HG02623 (cell line): ENCODE data around the gene MEGF10.
"Not testable (repeated sequence)": the region's sequence is repeated elsewhere in the genome, so short reads cannot be mapped to it uniquely, and the experiment has no call there.

Experiments used
- ATAC-seq: cut with Tn5 transposase; IDR thresholded peaks from one replicate; pipeline ENCODE4 v1.9.1; 2021; ENCODE audit warnings: moderate library complexity; ENCODE audit not compliant: unreplicated experiment

Gene MEGF10

GRCh38 chr5:127290019-127290945, at the start of gene MEGF10:
Gene MEGF10 (plus strand): TSS chr5:127290796. CDS start chr5:127331309, 40,513 bp downstream.
- ATAC-seq = no peak

- ATAC-seq = no peak
These were observed 47.6 kb upstream of the MEGF10 start for GRCh38 chr5:127243011-127243410.

- ATAC-seq = no peak
These were observed 35.8 kb upstream of the MEGF10 start for GRCh38 chr5:127254729-127255284.

GRCh38 chr5:127256886-127257597, 33.6 kb upstream of the MEGF10 start:
- no peak for ATAC-seq

GRCh38 chr5:127260686-127261085, 29.9 kb upstream of the MEGF10 start:
- no peak for ATAC-seq

GRCh38 chr5:127265473-127265872, 25.1 kb upstream of the MEGF10 start:
- ATAC-seq = not testable (repeated sequence)

- ATAC-seq = not testable (repeated sequence)
These were observed 22.3 kb upstream of the MEGF10 start for GRCh38 chr5:127268342-127268741.

- not testable (repeated sequence) for ATAC-seq
These were observed 19.9 kb upstream of the MEGF10 start for GRCh38 chr5:127270713-127271112.

- no peak for ATAC-seq
These were observed 14.9 kb upstream of the MEGF10 start for GRCh38 chr5:127275641-127276193.

GRCh38 chr5:127280491-127281220, 9.9 kb upstream of the MEGF10 start:
- ATAC-seq = no peak

GRCh38 chr5:127281609-127282008, 9.0 kb upstream of the MEGF10 start:
- no peak for ATAC-seq

- no peak for ATAC-seq
These were observed 1.9 kb upstream of the MEGF10 start for GRCh38 chr5:127288676-127289075.

- ATAC-seq = no peak
These were observed 524 bp downstream of the MEGF10 start for GRCh38 chr5:127290946-127291693.

GRCh38 chr5:127292030-127292735, 1.6 kb downstream of the MEGF10 start:
- no peak for ATAC-seq

- ATAC-seq = no peak
These were observed 2.8 kb downstream of the MEGF10 start for GRCh38 chr5:127293373-127293772.

GRCh38 chr5:127294829-127295228, 4.2 kb downstream of the MEGF10 start:
- ATAC-seq = no peak

GRCh38 chr5:127295454-127295853, 4.9 kb downstream of the MEGF10 start:
- ATAC-seq = no peak

GRCh38 chr5:127296321-127296720, 5.7 kb downstream of the MEGF10 start:
- ATAC-seq = no peak

GRCh38 chr5:127296894-127297293, 6.3 kb downstream of the MEGF10 start:
- not testable (repeated sequence) for ATAC-seq
